Stimulated activated CD4-positive, alpha-beta T cell treated with anti-CD3 and anti-CD28 coated beads, TNF-alpha, amount 100 ng/mL, for 4 hours (primary cell): ENCODE data around the gene CACNA1H.

ENCODE experiments used
- DNase-seq, 3 experiments: peaks; one replicate each; pipeline ENCODE4 v3.0.0-alpha.2; 2020; ENCODE audit warnings: low read depth in 3 of 3

CACNA1H gene

DNA sequence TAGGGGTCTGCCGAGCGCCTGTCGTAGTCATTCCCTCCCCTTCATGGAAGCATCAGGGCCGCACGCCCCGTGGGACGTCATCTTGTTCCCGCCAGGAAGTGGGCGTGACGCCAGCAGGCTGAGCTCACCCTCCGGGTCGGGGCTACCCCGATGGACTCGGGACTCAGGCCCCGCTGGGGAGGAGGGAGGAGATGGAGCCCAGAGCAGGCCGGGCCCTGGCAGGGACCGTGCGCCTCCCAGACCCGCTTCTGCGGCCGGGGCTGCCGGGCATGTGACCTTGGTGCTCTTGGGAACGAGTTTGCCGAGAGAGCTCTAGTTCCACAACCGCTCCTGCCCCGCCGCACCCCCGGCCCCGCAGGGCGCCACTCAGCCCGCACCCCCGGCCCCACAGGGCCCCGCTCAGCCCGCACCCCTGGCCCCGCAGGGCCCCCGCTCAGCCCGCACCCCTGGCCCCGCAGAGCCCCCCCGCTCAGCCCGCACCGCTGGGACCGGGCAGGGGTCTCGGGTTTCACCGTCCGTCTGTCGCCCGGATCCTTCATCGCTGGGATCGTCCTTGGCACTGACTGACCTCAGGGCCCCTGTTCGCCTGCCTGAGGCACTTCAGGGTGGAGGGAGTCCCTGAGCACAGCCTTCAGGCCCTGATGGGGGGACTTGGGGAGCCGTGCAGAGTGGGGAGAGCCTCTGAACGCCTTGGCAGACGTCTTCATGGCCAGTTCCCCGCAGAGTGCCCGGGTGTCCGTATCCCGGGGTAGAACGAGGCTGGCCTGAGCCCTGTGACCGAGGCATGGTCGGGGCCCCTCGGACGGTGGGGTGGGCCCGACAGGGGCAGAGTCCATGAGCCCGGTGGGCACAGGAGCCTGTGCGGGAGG lies 5.8 kb downstream of the CACNA1H start:
- DNase-seq, result no peak

DNA sequence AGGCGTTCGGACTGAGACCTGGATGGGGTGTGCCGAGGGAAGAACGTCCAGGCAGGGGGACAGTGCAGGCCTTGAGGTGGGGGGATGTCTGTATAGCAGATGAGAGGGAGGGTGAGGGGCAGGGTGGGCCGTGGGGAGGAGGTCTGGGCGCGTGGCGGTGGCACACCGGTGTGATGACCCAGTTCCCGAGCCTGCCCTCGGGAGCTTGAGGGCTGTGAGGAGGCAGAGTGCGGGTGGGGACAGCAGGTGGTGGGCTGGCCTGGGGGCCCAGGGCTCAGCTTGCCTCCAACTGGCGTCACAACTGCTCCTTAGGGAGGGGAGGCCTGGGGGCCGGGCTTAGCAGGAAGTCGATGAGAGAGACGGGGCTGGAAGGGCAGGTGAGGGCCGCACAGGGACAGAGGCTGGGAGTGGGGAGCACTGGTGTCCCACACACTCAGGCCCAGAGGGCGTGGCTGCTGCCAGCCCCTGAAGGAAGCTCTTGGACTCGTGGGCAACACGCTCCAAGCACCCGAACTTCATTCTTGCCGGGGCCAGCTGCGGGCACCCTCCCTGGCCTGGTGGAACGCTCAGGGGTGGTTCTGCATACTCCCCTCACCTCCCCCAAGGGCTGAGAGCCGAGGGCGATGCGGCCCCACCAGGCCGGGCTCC lies 6.5 kb downstream of the CACNA1H start:
- no peak for DNase-seq

DNA sequence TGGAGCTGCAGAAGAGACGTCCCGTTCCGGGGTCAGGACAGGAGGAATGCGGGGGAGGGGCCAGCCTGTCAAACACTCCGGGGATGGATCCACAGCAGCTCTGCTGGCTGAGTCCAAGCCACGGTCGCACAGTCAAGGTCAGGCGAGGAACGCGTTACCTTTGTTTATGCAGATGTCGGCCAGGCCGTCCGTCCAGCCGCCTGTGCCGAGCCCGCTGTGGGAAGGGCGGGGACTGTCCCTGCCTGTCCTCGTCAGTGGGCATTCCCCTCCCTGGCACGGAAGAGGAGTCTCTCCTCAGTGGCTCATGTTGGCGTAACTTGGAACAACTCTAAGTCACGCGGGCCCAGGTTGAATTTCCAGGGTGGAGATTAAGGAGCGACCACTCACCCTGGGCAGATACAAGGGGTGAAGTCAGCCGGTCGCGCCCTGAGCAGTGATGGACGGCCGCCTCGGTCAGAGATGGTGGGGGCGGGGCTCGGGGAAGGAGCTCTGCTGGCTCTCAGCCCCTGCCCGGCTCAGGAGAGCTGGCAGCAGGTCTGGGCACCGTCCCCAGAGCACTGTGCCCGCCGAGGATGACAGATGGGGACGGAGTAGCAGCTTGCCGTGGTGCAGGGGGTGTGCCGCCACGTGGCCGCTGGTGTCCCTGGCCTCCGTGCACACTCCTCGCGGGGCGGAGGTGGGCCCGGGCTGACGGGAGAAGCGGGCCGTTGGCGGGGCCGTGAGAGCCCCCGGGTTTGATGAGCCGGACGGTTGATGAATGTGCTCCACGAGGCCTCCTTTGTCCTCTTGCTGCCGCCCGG lies 7.3 kb downstream of the CACNA1H start:
- no peak for DNase-seq

DNA sequence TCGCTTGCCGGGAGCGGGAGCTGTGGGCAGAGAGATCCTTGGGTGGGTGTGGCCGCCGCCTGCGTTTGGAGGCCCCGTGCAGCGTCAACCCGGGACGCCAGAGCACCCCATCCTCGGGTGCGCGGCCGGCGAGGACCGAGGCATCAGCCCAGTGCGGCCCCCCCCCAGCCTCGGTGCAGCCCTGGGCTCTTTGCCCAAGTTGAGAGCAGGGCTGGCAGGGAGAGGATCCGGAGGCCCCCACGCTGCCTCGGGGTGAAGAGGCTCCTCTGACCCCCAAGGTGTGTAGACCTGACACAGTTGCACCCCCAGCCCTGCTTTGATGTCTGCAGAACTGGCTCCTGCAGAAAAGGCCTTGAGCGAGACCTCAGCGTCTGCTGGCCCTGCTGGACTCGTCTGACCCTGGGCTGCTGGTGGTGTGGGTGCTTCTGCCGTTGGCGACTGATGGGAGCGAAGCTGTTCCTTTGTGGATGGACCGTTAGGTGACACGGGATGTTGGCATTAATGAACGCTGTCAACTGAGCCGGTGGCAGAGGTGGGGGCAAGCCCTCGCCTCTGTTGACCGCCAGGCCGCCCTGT lies 8.0 kb downstream of the CACNA1H start:
- DNase-seq, result no peak

DNA sequence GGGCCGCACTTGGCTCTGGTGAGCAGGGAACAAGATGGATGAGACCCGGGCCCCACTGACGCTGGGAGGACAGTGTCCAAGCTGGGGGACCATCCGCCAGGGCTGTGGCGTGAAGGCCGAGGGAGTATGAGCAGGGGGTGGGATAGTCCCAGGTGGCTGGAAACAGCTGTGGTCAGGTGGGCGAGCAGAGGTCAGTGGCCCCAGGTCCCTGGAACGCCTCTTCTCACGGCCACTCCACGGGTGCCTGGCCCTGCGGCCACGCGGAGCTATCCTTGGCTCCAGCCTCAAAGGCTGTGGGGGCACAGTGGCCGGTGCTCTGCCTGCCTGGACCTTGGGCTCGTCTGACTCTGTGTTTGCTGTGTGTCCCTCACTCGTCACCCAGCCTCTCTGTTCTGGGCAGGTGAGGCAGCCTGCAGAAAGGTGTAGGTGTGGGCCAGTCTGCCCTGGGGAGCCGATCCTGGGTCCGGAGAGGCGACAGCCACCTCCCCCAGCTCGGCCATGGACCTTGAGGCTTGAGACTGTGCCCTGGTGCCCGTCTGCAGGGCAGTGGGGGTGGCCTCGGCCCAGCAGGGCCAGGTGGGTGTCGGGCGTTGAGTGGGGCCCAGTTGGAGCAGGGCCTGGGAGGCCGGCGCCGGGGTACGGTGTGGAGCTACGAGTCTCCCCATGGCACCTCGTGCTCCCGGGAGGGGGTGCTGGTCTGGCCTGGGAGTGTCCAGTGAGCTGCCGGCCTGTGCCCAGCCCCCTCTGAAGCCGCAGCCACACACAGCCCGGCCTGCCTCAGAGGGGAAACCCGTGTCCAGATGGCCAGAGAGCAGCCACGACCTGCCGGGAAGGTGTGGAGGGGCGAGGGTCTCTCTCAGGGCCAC lies 10.0 kb downstream of the CACNA1H start:
- no peak for DNase-seq

DNA sequence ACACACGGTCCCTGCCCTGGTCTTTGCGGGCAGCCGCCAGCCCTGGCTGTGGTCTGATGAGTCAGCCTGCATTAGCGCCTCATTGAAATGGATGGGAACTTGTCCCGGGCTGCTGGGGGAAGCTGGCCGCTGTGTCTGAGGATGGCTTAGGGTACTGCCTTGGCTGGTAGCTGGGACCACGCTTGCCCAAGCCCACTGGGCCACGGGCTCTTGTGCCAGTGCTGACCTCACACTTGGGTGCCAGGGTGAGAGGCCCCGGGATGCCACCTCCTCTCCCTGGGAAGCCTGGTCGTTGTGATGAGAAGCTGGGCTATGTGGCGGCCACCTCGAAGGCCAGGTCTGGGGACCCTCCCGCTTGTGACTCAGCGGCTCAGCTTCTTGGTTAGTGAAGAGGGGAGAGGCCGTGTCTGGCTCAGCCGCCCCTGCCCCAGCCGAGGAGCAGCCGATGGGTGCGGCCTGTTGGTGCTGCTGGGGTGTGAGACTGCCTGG lies 10.7 kb downstream of the CACNA1H start:
- no peak for DNase-seq

DNA sequence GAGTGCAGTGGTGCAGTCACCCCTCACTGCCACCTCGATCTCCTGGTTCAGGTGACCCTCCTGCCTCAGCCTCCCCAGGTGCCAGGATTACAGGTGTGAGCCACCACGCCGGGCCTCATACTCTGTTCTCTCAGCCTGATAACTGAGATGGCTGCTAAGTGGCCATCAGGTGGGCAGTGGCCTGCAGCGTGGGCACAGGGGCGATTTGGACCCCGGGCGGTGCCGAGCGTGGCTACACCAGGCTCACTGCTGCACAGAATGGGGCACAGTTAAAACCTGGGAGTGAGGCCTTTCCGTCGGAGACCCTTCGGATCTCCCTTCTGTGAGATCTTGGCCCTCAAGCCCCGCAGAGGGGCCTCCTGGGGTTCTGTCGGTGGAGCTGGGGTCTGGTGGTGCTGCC lies 11.5 kb downstream of the CACNA1H start:
- DNase-seq, result no peak

DNA sequence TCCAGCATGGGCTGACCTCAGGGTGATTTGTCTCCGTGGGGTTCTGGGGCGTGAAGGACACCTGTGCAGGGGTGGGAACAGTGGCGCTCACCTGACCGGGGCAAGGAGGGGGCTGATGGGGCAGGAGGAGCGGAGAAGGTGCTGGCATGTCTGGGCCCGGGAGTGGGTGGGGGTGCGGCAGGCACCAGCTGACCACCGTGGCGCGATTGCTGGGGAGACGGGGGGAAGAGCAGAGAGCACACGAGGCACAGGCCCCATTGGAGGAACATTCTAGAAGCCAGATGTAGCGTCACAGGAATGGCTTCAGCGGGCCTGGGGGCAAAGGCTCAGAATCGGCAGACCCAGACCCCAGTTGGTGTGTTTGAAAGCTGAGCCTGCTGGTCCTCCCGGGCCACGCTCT lies 12.1 kb downstream of the CACNA1H start:
- DNase-seq, result no peak

DNA sequence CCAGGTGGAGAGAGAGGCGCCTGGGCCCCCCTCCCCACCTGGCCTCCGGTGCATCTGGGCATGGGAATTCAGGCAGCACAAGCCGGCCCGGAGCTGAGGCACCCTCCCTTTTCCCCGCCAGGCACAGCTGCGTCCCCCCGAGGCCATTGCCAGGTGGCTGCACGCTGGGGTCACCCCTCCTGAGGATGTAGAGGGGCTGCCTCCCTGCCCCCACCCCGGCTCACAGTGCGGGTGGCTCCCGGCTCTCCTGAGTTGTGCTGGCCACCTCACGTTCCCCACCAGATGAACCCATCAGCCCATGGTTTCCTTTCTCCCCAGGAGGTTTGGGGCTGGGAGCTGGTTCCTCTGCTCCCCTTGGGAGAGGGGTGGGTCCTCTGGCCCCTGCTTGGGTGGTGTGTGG lies 12.6 kb downstream of the CACNA1H start:
- no peak for DNase-seq

DNA sequence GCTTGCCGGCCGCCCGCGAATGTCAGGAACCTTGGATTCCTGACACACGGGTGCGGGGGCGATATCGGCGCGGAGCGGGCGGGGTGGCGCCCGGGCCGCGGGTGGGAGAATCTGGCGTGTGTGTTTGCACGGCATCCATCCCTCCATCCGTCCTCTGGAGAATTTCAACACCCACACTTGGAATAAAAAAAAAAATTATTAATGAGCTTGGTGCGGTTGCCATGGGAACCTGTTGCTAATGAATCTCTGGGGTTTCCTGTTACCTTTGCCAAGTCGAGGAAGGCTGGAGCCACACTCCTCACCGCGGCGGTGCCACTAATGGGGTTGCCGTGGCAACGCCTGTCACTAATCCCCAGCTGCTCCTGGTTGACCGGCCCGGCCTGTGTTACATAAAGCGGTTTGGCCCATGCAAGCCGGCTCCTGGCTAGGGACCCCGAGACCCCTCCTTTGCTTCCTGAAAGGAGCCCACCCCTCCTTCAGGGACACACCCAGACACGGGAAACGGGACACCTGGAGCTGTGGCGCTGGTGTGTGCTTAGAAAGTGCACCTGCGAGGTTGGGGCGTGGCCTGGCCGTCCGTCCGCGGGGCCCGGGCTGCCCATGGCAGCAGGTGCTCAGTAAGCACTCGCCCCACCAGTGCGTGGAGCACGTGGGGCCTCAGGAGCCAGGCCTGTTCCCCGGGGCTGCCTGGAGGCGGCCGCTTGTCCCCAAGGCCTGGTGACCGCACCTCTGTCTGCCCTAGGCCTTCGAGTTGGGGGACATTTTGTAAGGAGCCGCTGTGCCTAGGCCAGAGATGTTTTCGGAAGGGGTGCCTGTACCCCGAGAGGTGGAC lies 14.6 kb downstream of the CACNA1H start:
- DNase-seq, result no peak

DNA sequence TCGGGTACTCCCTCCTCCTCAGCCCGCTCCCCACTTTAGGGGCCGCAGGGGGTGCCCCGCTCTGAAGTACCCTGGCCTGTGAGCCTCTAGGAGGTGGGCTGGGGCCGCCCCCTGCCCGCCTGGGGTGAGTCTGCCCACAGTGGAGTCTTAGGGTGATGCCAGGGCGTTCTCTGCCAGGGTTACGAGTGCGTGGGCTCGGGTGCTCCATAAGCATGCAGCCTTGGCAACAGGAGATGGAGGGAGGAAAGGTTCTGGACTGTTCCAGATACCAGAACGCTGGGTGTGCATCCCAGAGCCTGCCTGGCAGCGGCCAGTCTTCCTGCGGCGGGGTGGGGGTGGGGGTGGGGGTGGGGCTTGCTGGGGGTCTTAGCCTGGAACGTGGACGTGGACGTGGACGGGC lies 15.9 kb downstream of the CACNA1H start:
- DNase-seq, result no peak

DNA sequence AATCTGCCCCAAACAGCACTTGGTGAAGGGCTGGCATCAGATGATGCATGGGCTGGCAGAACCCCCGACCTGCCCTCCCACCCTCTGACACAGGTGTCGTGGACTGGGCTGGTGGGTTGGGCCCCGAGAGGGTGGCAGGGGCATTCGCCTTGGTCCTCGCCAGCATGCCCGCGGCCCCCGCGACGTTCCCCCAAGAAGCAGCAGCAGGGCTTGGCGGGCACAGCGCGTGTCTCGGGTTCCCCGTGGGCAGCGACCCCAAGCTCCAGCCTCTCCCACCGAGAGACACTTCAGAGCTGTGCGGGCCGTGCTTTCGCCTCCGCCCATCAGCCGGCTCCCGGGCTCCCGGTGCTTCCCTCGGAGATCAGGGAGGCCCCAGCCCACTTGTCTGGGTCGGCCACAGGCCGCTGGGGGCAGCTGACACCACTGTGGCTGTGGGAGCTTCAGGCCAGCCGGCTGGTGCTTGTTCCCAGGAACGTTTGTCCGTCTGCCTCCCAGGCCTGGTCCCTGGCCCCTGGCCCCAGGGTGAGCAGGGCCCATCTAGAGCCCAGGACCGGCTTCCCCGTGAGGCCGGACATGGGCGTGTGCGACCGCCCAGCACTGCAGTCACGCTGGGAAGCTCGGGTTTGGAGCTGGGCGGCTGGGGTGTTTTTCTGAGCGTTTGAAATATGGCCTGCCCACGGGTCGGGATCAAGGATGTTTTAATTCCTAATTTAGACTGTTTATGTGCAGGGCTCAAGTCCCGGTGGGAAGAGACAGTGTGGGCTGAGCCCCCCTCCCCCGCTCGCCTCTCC lies 16.6 kb downstream of the CACNA1H start:
- DNase-seq, result no peak

DNA sequence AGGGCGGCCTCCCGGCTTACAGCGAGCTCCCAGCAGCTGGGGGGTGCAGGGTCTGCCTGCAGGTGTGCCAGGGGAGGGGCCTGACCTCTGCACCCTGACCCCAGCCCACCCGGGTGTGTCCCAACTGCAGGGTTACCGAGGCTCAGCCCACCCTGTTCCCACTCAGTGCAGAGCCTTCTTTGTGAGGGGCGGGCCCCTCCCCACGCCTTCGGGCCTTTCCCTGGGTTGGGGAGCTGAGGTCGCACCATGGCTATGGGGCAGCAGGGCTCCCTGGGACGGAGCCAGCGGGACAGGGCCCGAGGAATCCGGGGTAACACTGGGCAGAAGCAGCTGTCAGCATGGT lies 17.1 kb downstream of the CACNA1H start:
- no peak for DNase-seq

DNA sequence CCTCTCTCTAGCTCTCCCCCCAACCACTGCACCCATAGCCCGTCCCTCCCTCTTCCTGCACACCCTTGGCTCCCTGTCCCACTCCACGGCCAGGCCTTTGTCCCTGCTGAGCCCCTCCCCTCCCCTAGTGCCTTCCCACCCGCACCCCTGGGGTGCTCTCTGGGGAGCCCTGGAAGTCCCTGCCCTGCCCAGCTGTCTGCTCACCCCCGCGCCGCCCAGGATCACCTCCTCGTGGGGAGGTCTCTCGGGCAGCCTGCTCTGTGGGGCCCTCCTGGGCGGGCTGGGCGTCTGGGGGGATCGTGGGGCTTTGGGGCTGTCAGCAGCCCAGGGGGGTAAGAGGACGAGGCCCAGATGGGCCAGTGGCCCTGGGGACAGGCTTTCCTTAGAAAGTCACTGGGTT lies 18.1 kb downstream of the CACNA1H start:
- no peak for DNase-seq

DNA sequence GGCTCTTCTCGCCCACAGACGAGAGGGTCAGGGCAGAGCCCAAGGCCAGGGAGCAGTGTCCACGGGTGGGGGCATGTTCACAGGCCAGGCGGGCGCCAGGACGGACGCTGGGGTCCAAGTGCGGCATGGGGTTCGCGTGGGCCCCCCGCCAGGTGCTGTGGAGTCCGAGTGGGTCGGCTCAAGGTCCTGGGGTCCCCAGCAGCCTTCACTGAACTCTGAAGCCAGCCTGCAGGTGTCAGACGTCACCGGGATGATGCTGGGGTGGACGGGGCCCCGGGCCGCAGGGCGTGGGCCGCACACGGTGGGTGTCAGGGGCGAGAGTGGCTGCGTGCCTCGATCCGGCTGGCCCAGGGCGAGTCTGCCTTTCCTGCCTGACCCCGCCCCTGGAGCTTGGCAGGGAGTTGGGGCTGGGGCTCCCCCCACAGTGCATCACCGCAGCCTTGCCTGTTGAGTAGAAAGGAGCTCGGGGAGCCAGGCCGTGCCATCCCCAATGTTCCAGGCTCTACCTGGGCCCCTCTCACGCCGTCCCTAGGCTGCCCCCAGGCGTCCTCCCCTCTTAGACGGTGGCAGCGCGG lies 19.0 kb downstream of the CACNA1H start:
- no peak for DNase-seq

DNA sequence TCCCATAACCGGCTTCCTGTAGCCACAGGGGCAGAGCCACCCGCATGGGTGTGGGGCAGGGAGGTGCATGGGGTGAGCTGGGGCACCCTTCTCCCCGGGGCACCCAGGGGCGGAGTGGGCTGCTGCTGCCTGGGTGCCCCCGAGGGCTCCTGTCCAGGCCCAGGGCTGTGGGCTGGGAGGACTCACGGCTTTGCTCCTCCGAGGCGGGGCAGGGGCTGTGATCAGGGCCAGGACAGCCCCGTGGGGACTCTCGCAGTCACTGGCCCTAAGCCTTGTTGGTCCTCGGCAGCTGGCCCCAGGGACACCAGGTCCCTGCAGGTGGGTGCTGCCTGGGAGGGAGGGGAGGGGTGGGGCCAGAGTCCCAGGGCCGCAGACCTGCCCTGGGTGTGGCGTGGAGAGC lies 19.7 kb downstream of the CACNA1H start:
- DNase-seq, result no peak

DNA sequence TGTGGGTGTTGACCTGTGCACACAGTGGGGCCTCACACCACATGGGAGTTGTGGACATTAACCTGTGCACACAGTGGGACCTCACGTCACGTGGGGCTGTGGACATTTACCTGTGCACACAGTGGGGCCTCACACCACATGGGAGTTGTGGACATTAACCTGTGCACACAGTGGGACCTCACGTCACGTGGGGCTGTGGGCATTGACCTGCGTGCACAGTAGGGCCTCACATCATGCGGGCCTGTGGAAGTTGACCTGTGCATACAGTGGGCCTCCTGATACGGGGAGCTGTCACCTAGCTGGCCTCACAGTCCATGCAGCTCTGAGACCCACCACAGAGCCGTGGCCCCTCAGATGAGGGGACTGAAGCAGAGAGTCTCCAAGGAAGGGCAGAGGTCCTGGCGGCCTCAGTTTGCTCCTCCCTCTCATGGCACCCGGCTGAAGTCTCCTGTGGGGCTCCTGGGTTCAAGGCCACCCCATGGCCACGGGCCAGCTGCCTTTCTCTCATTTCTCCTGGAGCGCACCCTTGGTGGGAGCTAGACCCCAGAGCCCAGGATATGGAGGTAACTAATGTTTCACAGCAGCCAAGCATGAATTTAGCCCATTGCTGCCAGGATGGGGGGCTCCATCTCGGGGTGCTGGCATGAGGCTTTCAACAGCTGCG lies 21.0 kb downstream of the CACNA1H start:
- no peak for DNase-seq

DNA sequence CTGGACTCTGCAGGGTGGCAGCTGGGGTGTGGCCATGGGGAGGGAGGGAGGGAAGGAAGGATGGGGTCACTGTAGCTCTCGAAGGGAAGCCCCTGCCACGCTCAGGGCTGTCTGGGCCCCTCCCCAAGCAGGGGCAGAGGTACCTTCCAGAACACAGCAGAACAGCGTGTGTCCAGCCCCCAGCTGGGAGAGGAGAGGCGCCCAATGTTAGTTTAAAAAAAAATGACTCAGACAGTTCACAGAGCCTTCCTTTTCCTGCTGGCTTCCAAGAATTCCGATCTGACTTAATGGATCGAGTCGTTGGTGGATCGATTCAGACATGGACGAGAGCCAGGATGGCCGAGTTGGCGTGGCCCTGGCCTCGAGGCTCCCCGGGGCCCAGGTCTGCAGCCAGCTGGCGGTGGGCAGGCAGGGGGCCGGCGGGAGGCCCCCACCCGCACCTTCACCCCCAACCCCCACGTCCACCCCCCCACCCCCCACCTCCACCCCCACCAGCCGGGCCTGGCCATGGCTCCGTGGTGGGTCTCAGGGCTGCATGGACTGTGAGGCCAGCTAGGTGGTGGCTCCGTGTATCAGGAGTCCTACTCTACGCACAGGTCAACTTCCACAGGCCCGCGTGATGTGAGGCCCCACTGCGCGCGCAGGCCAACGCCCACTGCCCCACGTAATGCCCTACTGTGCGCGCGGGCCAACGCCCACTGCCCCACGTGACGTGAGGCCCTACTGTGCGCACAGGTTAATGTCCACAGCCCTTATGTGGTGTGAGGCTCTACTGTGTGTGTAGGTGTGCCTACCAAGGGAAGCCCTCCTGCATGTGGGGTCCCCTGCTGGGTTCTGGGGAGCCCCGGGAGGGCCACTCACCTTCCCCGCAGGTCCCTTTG lies 21.8 kb downstream of the CACNA1H start:
- no peak for DNase-seq
